22Rv1 (cell line): ENCODE measurements around the gene HBQ1.

Experiments used
- H3K27ac ChIP-seq: fragments of 450-650 bp; 2 replicates; pipeline ENCODE4 v1.5.1; 2017
- CTCF ChIP-seq: fragments of 450-650 bp; IDR thresholded peaks from 2 replicates; pipeline ENCODE4 v1.5.1; 2017; ENCODE audit warnings: mild to moderate bottlenecking
- ZFX ChIP-seq: fragments of 450-650 bp; IDR thresholded peaks from 2 replicates; pipeline ENCODE4 v1.6.1; 2017; ENCODE audit warnings: antibody characterized with exemption, borderline replicate concordance

HBQ1 gene

GRCh38 chr16:164827-165538 is 15.3 kb upstream of the HBQ1 start:
- peak overlapping the region; percentile 26 for H3K27ac ChIP-seq
- TF ChIP-seq CTCF = no peak
- TF ChIP-seq ZFX = no peak

- peak within 1 kb of the TSS; percentile 26 for H3K27ac ChIP-seq
- TF ChIP-seq CTCF (no peak), ZFX (no peak)
Observed at GRCh38 chr16:165539-166374, 14.5 kb upstream of the HBQ1 start, which contains the start of gene HBM. Gene HBM, plus strand, starts transcription at chr16:165978. Its CDS starts 20 bp downstream, at chr16:165998.

GRCh38 chr16:166375-167121 is 13.7 kb upstream of the HBQ1 start:
- H3K27ac ChIP-seq = no peak overlapping the region
- TF ChIP-seq CTCF (no peak), ZFX (no peak)

- no peak overlapping the region for H3K27ac ChIP-seq
- TF ChIP-seq CTCF = no peak
- TF ChIP-seq ZFX = no peak
Observed at GRCh38 chr16:167122-167690, 13.1 kb upstream of the HBQ1 start.

GRCh38 chr16:168424-168823 is 11.8 kb upstream of the HBQ1 start:
- no peak for TF ChIP-seq ZFX
- no peak for TF ChIP-seq CTCF
- H3K27ac ChIP-seq = peak overlapping the region; percentile 55

GRCh38 chr16:169014-169413 is 11.2 kb upstream of the HBQ1 start:
- H3K27ac ChIP-seq = peak overlapping the region; percentile 55
- TF ChIP-seq CTCF (no peak), ZFX (no peak)

GRCh38 chr16:170088-170507 is 10.2 kb upstream of the HBQ1 start:
- H3K27ac ChIP-seq = peak overlapping the region; percentile 55
